Type B pancreatic cell (in vitro differentiated cells): ENCODE results near the gene LRRC57. TPM values are rescaled to one million over a fixed set of nuclear protein-coding genes. Genes with fewer than 3 reads are reported as not detected.
"Not testable (repeated sequence)": the region's sequence is repeated elsewhere in the genome, so short reads cannot be mapped to it uniquely, and the experiment has no call there.

ENCODE experiments used
- DNase-seq: peaks from one replicate; pipeline ENCODE4 v3.0.0; 2021; ENCODE audit warnings: mixed read lengths; ENCODE audit not compliant: unreplicated experiment; ENCODE audit errors: extremely low spot score
- H3K27ac Mint-ChIP-seq: 2 replicates; pipeline ENCODE4 v1.8.0; 2021; ENCODE audit warnings: mild to moderate bottlenecking, mixed read lengths
- H3K27me3 Mint-ChIP-seq: 2 replicates; pipeline ENCODE4 v1.8.0; 2021; ENCODE audit warnings: mixed read lengths
- H3K36me3 Mint-ChIP-seq: 2 replicates; pipeline ENCODE4 v1.8.0; 2021; ENCODE audit warnings: mixed read lengths
- H3K4me1 Mint-ChIP-seq: one replicate; pipeline ENCODE4 v1.8.0; 2021; ENCODE audit warnings: mixed read lengths; ENCODE audit not compliant: unreplicated experiment
- H3K4me3 Mint-ChIP-seq: 2 replicates; pipeline ENCODE4 v1.8.0; 2021; ENCODE audit warnings: mild to moderate bottlenecking, mixed read lengths
- H3K9me3 Mint-ChIP-seq: 2 replicates; pipeline ENCODE4 v1.8.0; 2021; ENCODE audit warnings: mixed read lengths
- CTCF ChIP-seq: fragments of 200-600 bp; sonication (generic); conservative IDR thresholded peaks from 2 replicates; pipeline ENCODE4 v1.5.0; 2021; ENCODE audit warnings: antibody characterized with exemption, mild to moderate bottlenecking
- total RNA-seq: library from RNA; stranded (reverse); gene quantifications from 2 replicates; pipeline ENCODE4 v1.2.1, GENCODE V29; 2021; ENCODE audit warnings: low replicate concordance

The LRRC57 gene
- total RNA-seq, 1 donor from 2014 or later = 29.0 TPM

GRCh38 chr15:42575188-42576039 lies 26.8 kb upstream of the LRRC57 start, which contains the start of gene STARD9:
STARD9 (plus strand) TSS chr15:42575606; CDS start chr15:42575716, 110 bp downstream.
- peaks cover 4% of the 10 kb centered on the region for H3K36me3 Mint-ChIP-seq
- H3K4me3 Mint-ChIP-seq = peak within 1 kb of the TSS; percentile 94
- no peak for TF ChIP-seq CTCF

DNA sequence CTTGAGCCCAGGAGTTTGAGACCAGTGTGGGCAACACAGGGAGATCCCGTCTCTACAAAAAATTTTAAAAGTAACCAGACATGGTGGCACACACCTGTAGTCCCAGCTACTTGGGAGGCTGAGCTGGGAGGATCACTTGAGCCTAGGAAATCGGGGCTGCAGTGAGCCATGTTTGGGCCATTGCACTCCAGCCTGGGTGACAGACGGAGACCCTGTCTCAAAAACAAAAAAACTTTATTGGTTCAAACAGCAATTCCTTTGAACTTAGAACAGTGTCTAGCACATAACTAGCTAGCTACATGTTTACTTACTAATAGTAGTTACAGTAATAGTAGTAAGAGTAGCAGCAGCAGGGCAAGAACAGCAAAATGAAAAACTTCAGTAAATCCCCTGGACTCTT lies 10.1 kb upstream of the LRRC57 start:
- Mint-ChIP-seq H3K36me3 (peaks cover 5% of the 10 kb centered on the region), H3K9me3 (no peaks in the 10 kb centered on the region), H3K4me1 (no peaks in the 10 kb centered on the region), H3K27ac (no peak overlapping the region), H3K4me3 (no peak overlapping the region), H3K27me3 (no peaks in the 10 kb centered on the region)
- DNase-seq = no peak
- TF ChIP-seq CTCF = no peak

More at GRCh38 chr15:42575188-42576039, 26.8 kb upstream of the LRRC57 start, which contains the start of gene STARD9:
- Mint-ChIP-seq H3K9me3 (no peaks in the 10 kb centered on the region), H3K4me1 (peaks cover 9% of the 10 kb centered on the region), H3K27ac (peak within 1 kb of the TSS; percentile 71), H3K27me3 (peaks cover 39% of the 10 kb centered on the region)
- DNase-seq = peak; percentile 98

DNA sequence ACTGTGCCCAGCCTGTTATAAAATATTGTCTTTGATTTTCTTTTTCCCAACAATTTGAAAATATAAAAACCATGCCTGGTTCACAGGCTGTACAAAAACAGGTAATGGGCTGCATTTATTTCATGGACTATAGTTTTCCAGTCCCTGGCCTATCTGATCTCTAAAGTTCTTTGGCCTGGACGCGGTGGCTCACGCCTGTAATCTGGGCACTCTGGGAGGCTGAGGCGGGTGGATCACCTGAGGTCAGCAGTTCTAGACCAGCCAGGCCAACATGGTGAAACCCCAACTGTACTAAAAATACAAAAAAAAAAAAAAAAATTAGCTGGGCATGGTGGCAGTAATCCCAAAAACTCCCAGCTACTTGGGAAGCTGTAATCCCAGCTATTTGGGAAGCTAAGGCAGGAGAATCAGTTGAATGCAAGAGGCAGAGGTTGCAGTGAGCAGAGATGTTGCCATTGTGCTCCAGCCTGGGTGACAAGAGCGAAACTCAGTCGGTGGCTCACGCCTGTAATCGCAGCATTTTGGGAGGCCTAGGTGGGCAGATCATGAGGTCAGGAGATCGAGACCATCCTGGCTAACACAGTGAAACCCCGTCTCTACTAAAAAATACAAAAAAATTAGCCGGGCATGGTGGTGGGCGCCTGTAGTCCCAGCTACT lies 8.1 kb upstream of the LRRC57 start:
- not testable (repeated sequence) for H3K27me3 Mint-ChIP-seq, H3K36me3 Mint-ChIP-seq

DNA sequence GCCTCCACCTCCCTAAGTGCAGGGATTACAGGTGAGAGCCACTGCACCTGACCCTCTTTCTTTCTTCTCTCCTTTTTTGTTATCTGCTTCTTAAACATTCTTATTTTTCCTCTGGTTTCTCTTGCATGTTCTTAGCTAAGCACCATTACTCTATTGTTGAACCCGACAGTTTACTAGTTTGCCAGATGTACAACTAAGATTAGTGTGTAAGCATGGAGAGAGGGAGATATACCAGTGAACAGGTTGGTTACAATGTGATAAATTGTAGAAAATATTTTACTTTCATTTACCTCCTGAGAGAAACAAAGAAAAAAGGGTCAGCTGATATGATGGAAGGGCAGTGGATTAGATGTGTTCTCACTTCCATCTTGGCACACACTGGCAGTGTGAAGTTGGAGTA lies 5.0 kb upstream of the LRRC57 start:
- Mint-ChIP-seq H3K9me3 (no peaks in the 10 kb centered on the region), H3K36me3 (peaks cover 9% of the 10 kb centered on the region), H3K27ac (no peak overlapping the region), H3K27me3 (no peaks in the 10 kb centered on the region), H3K4me1 (peaks cover 17% of the 10 kb centered on the region), H3K4me3 (no peak overlapping the region)
- DNase-seq = no peak
- no peak for TF ChIP-seq CTCF

More for the DNA sequence above, 8.1 kb upstream of the LRRC57 start:
- not testable (repeated sequence) for DNase-seq, H3K4me3 Mint-ChIP-seq, H3K4me1 Mint-ChIP-seq, H3K9me3 Mint-ChIP-seq, H3K27ac Mint-ChIP-seq

GRCh38 chr15:42549741-42550392 lies 1.3 kb upstream of the LRRC57 start:
- Mint-ChIP-seq H3K27me3 (no peaks in the 10 kb centered on the region), H3K27ac (peak overlapping the region; percentile 21), H3K4me3 (peak overlapping the region; percentile 97)

More at GRCh38 chr15:42549741-42550392, 1.3 kb upstream of the LRRC57 start:
- DNase-seq = no peak
- no peak for TF ChIP-seq CTCF
- Mint-ChIP-seq H3K36me3 (peaks cover 4% of the 10 kb centered on the region), H3K9me3 (no peaks in the 10 kb centered on the region), H3K4me1 (peaks cover 31% of the 10 kb centered on the region)
